Measurements from ENCODE around the gene SYMPK.

Gene SYMPK

DNA sequence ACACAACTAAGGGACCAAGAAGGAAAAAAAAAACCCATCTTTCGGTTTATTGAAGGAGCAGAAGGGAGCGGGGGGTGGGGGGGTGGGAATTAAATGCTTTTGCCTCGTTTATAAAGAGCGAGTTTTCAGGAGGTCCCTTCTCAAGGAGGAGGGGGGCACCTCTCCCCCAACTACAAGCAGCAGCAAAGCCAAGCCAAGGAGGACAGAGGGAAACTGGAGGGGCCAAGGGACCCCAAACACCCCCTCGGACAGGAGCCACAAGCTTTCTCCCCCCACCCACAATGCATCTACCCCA lies 20.6 kb upstream of the SYMPK start:
- Histone ChIP-seq H3K27ac (replicated peaks; ENCODE audit: low read length) (no peak overlapping the region), H2BK5ac (ENCODE audit: low read length) (no peak overlapping the region), H4K8ac (ENCODE audit: low read depth, low read length) (no peak overlapping the region), H3K4me3 (ENCODE audit: low read length in 2 of 2) (peak overlapping the region in 1 of 2 donors; percentile 2), H4K91ac (ENCODE audit: low read depth, low read length, poor library complexity) (no peak overlapping the region), H3K4ac (ENCODE audit: low read length) (no peak overlapping the region), H2BK15ac (ENCODE audit: low read length) (no peak overlapping the region), H3K79me1 (ENCODE audit: low read depth, low read length) (peaks cover 13% of the 10 kb centered on the region), H2AFZ (ENCODE audit: low read length) (no peak overlapping the region), H3K9me3 (replicated peaks in 1 of 2; ENCODE audit: control insufficient read depth in 2 of 2, insufficient read depth in 1 of 2, low read depth in 1 of 2, low read length in 2 of 2) (peaks cover 0 to 4% of the 10 kb centered on the region in 2 donors), H3K36me3 (replicated peaks in 1 of 2; ENCODE audit: control insufficient read depth in 2 of 2, insufficient read depth in 2 of 2, low read length in 2 of 2) (peaks cover 8 to 21% of the 10 kb centered on the region in 2 donors), H3K18ac (ENCODE audit: low read length) (no peak overlapping the region), H3K4me2 (ENCODE audit: insufficient read depth, low read length, poor library complexity, severe bottlenecking) (no peak overlapping the region), H3K27me3 (ENCODE audit: control insufficient read depth in 3 of 3, insufficient read depth in 3 of 3, low read depth in 1 of 3, low read length in 3 of 3) (no peaks in the 10 kb centered on the region), H2BK120ac (ENCODE audit: low read depth, low read length) (no peak overlapping the region), H3K14ac (ENCODE audit: low read length) (no peak overlapping the region), H3K4me1 (ENCODE audit: control insufficient read depth in 2 of 2, insufficient read depth in 1 of 2, low read depth in 1 of 2, low read length in 2 of 2) (peaks cover 11 to 18% of the 10 kb centered on the region in 2 donors), H3K9ac (ENCODE audit: low read depth, low read length, poor library complexity) (no peak overlapping the region), H2AK5ac (ENCODE audit: low read depth, low read length) (no peak overlapping the region), H3K23ac (ENCODE audit: low read depth, low read length, poor library complexity) (peak overlapping the region; percentile 98), H2BK12ac (ENCODE audit: low read length) (no peak overlapping the region)
- no peak for DNase-seq (ENCODE audit: low spot score)
- no CpG with 5 or more reads among the region's 5 CpGs for WGBS, 2 donors (ENCODE audit: extremely low coverage in 2 of 2, insufficient read length in 2 of 2, insufficient replicate concordance in 1 of 2)

GRCh38 chr19:45882652-45883585 lies 20.0 kb upstream of the SYMPK start:
- peak overlapping the region; percentile 81 for H3K23ac ChIP-seq (ENCODE audit: low read depth, low read length, poor library complexity)
- no CpG with 5 or more reads among the region's 47 CpGs for WGBS, 2 donors (ENCODE audit: extremely low coverage in 2 of 2, insufficient read length in 2 of 2, insufficient replicate concordance in 1 of 2)
- H2BK15ac ChIP-seq (ENCODE audit: low read length): peak overlapping the region; percentile 46
- peaks cover 13% of the 10 kb centered on the region for H3K79me1 ChIP-seq (ENCODE audit: low read depth, low read length)
- H3K4me2 ChIP-seq (ENCODE audit: insufficient read depth, low read length, poor library complexity, severe bottlenecking): peak overlapping the region; percentile 71
- H3K4me1 ChIP-seq (ENCODE audit: control insufficient read depth in 2 of 2, insufficient read depth in 1 of 2, low read depth in 1 of 2, low read length in 2 of 2): peaks cover 13 to 18% of the 10 kb centered on the region in 2 donors
- H3K9ac ChIP-seq (ENCODE audit: low read depth, low read length, poor library complexity): peak overlapping the region; percentile 73
- H2BK120ac ChIP-seq (ENCODE audit: low read depth, low read length): no peak overlapping the region
- H3K18ac ChIP-seq (ENCODE audit: low read length): peak overlapping the region; percentile 78
- H2BK12ac ChIP-seq (ENCODE audit: low read length): no peak overlapping the region
- H3K36me3 ChIP-seq (replicated peaks in 1 of 2; ENCODE audit: control insufficient read depth in 2 of 2, insufficient read depth in 2 of 2, low read length in 2 of 2): peaks cover 9 to 21% of the 10 kb centered on the region in 2 donors
- no peak overlapping the region for H4K91ac ChIP-seq (ENCODE audit: low read depth, low read length, poor library complexity)
- H3K4ac ChIP-seq (ENCODE audit: low read length): no peak overlapping the region
- peak overlapping the region; percentile 35 for H2AK5ac ChIP-seq (ENCODE audit: low read depth, low read length)
- peaks cover 0 to 4% of the 10 kb centered on the region in 2 donors for H3K9me3 ChIP-seq (replicated peaks in 1 of 2; ENCODE audit: control insufficient read depth in 2 of 2, insufficient read depth in 1 of 2, low read depth in 1 of 2, low read length in 2 of 2)
- H2AFZ ChIP-seq (ENCODE audit: low read length): no peak overlapping the region
- H2BK5ac ChIP-seq (ENCODE audit: low read length): no peak overlapping the region
- no peaks in the 10 kb centered on the region for H3K27me3 ChIP-seq (ENCODE audit: control insufficient read depth in 3 of 3, insufficient read depth in 3 of 3, low read depth in 1 of 3, low read length in 3 of 3)
- H3K4me3 ChIP-seq (ENCODE audit: low read length in 2 of 2): peak overlapping the region in 1 of 2 donors; percentile 70
- peak overlapping the region; percentile 19 for H4K8ac ChIP-seq (ENCODE audit: low read depth, low read length)
- DNase-seq (ENCODE audit: low spot score): peak; percentile 79
- no peak overlapping the region for H3K27ac ChIP-seq (replicated peaks; ENCODE audit: low read length)
- no peak overlapping the region for H3K14ac ChIP-seq (ENCODE audit: low read length)

GRCh38 chr19:45881909-45882528 lies 19.1 kb upstream of the SYMPK start:
- H2BK15ac ChIP-seq (ENCODE audit: low read length): peak overlapping the region; percentile 46
- H3K23ac ChIP-seq (ENCODE audit: low read depth, low read length, poor library complexity): peak overlapping the region; percentile 0
- peak overlapping the region in 1 of 2 donors; percentile 59 for H3K4me3 ChIP-seq (ENCODE audit: low read length in 2 of 2)
- peak overlapping the region; percentile 73 for H3K9ac ChIP-seq (ENCODE audit: low read depth, low read length, poor library complexity)
- no peak overlapping the region for H3K4ac ChIP-seq (ENCODE audit: low read length)
- no peak overlapping the region for H3K27ac ChIP-seq (replicated peaks; ENCODE audit: low read length)
- peak overlapping the region; percentile 78 for H3K18ac ChIP-seq (ENCODE audit: low read length)
- no peak overlapping the region for H4K8ac ChIP-seq (ENCODE audit: low read depth, low read length)
- no peak overlapping the region for H4K91ac ChIP-seq (ENCODE audit: low read depth, low read length, poor library complexity)
- peak overlapping the region; percentile 35 for H2AK5ac ChIP-seq (ENCODE audit: low read depth, low read length)
- H3K36me3 ChIP-seq (replicated peaks in 1 of 2; ENCODE audit: control insufficient read depth in 2 of 2, insufficient read depth in 2 of 2, low read length in 2 of 2): peaks cover 9 to 21% of the 10 kb centered on the region in 2 donors
- H3K4me2 ChIP-seq (ENCODE audit: insufficient read depth, low read length, poor library complexity, severe bottlenecking): peak overlapping the region; percentile 71
- WGBS, 2 donors (ENCODE audit: extremely low coverage in 2 of 2, insufficient read length in 2 of 2, insufficient replicate concordance in 1 of 2): no CpG with 5 or more reads among the region's 4 CpGs
- no peak overlapping the region for H2BK120ac ChIP-seq (ENCODE audit: low read depth, low read length)
- no peak for DNase-seq (ENCODE audit: low spot score)
- no peaks in the 10 kb centered on the region for H3K27me3 ChIP-seq (ENCODE audit: control insufficient read depth in 3 of 3, insufficient read depth in 3 of 3, low read depth in 1 of 3, low read length in 3 of 3)
- peaks cover 13% of the 10 kb centered on the region for H3K79me1 ChIP-seq (ENCODE audit: low read depth, low read length)
- H2BK12ac ChIP-seq (ENCODE audit: low read length): no peak overlapping the region
- peaks cover 17 to 18% of the 10 kb centered on the region in 2 donors for H3K4me1 ChIP-seq (ENCODE audit: control insufficient read depth in 2 of 2, insufficient read depth in 1 of 2, low read depth in 1 of 2, low read length in 2 of 2)
- H2BK5ac ChIP-seq (ENCODE audit: low read length): no peak overlapping the region
- H2AFZ ChIP-seq (ENCODE audit: low read length): no peak overlapping the region
- peaks cover 0 to 4% of the 10 kb centered on the region in 2 donors for H3K9me3 ChIP-seq (replicated peaks in 1 of 2; ENCODE audit: control insufficient read depth in 2 of 2, insufficient read depth in 1 of 2, low read depth in 1 of 2, low read length in 2 of 2)
- H3K14ac ChIP-seq (ENCODE audit: low read length): no peak overlapping the region
